ENCODE results near the gene ACTR3C.
"Not testable (repeated sequence)": the region's sequence is repeated elsewhere in the genome, so short reads cannot be mapped to it uniquely, and the experiment has no call there.

The ACTR3C gene

DNA sequence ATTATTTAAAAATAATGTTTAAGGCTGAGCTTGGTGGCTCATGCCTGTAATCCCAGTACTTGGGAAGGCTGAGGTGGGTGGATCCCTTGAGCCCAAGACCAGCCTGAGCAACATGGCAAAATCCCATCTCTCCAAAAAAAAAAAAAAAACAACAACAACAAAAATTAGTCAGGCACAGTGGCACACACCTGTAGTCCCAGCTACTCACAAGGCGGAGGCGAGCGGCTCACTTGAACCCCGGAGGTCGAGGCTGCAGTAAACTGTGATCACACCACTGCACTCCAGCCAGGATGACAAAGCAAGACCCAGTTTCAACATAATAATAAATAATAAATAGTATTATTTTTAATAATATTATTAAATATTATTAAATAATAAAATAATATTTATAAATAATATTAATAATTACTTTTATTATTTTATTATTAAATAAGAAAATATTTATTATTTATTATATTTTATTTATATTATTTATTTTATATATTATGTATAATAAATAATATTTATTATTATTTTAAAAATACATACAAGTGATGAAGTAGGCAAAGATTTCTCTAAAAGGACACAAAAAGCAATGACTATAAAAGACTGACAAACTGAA, 8.6 kb downstream of the ACTR3C start:
- FAIRE-seq, result no peak

DNA sequence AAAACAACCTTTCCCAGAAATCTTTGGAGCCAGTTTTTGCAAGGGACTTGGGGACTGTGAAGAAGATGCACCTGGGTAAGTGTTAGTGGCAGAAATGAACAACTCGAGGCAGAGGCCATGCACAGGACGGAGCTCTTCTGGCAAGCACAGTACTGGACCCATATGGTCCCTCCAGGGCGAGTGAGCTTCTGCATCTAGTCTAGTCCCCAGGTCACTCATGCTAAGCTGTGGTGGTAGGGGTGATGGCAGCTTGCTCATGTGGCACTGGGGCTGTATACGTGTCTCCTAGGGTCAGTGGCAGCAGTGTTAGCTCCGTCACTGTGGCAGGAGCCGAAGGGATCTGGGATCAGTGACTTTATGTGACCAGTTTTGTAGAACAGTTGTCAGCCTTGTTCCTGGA, 9.5 kb downstream of the ACTR3C start:
- FAIRE-seq, result no peak

More for the DNA sequence above, 8.6 kb downstream of the ACTR3C start:
- DNase-seq (ENCODE audit: low spot score), result no peak

DNA sequence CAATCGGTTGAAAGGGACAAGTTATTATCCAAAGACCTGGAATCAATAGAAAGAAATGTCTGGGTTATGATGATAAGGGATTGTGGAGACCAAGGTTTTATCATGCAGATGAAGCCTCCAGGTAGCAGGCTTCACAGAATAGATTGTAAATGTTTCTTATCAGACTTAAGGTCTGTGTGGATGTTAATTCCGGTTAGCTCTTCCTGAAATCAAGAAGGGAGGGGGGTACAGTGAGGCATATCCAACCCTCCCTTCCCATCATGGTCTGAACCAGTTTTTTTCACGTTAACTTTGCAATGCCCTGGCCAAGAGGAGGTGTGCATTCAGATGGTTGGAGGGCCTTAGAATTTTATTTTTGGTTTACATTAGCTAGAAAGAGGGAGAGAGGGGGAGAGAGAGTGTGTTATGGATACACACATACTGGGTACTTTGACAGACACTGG, 10.0 kb downstream of the ACTR3C start:
- FAIRE-seq (no peak), DNase-seq (ENCODE audit: low spot score) (no peak)

More for the DNA sequence above, 9.5 kb downstream of the ACTR3C start:
- no peak for DNase-seq (ENCODE audit: low spot score)

DNA sequence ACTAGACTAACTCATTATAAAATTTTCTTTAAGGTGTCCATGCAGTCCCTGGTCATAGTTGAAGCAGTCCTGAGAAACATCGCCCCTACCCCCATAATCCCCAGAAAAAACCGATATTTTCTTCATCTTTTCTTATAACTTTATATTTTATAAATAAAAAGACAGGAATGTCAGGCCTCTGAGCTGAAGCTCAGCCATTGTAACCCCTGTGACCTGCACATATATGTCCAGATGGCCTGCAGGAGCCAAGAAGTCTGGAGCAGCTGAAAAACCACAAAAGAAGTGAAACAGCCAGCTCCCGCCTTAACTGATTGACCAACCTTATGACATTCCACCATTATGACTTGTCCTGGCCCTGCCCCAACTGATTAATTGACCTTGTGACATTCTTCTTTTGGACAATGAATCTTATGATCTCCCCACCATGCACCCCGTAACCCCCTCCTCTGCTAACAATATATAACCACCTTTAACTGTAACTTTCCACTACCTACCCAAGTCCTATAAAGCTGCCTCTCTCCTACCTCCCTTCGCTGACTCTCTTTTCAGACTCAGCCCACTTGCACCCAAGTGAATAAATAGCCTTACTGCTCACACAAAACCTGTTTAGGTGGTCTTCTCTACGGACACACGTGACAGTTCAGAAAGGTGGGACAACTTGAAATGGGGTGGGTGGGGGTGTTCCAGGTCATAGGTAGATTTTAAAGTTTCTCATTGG, 10.5 kb downstream of the ACTR3C start:
- not testable (repeated sequence) for DNase-seq (ENCODE audit: low spot score); FAIRE-seq

DNA sequence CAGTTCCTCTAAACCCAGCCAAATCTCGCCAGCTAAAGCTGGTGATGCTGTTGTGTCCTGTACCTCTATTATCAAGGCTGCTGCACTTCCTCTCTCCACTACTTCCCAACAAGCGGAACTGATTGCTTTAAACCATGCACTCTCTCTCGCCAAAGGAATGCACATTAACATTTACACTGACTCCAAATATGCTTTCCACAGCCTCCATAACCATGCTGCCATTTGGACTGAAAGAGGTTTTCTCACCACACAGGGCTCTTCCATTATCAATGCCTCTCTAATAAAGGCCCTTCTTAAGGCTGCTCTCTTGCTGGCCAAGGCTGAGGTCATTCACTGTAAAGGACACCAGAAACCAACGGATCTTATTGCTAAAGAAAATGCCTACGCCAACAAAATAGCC, 11.6 kb downstream of the ACTR3C start:
- no peak for DNase-seq (ENCODE audit: low spot score)
- no peak for FAIRE-seq

DNA sequence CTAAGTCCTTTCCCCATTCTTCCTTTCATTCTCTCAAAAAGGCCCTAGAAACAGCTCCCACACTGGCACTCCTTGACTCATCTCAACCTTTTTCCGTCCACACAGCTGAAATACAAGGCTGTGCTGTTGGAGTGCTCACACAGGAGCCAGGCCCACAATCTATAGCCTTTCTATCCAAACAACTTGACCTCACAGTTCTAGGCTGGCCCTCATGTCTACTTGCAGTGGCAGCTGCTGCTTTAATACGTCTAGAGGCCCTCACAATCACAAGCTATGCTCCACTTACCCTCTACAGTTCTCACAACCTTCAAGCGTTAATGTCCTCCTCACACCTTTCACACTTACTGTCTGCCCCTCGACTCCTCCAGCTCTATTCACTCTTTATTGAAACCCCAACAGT, 12.2 kb downstream of the ACTR3C start:
- DNase-seq (ENCODE audit: low spot score) (no peak), FAIRE-seq (no peak)

DNA sequence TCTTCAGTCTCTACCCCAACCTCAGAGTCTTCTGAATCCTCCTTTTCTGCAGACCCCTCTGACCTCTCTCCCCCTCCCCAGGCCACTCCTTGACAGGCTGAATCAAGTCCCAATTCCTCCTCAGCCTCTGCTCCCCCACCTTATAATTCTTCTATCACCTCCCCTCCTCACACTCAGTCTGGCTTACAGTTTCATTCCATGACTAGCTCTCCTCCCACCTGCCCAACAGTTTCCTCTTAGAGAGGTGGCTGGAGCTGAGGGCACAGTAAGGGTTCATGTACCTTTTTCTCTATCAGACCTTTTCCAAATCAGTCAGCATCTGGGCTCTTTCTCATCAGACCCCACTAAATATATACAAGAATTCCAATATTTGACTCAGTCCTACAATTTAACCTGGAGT, 14.8 kb downstream of the ACTR3C start:
- no peak for DNase-seq (ENCODE audit: low spot score)
- FAIRE-seq, result no peak

DNA sequence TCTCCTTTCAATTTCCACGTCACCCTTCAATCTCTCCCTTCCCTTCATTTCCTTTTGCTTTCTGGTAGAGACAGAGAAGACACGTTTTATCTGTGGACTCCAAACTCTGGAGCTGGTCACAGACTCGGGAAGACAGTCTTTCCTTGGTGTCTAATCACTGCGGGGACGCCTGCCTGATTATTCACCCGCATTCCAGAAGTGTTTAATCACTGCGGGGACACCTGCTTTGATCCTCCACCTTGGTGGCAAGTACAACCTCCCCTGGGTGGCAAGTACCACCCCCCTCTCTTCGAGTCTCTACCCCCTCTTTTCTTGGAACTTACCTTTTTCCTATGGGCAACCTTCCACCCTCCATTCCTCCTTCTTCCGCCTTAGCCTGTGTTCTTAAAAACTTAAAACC, 15.4 kb downstream of the ACTR3C start:
- no peak for DNase-seq (ENCODE audit: low spot score)

DNA sequence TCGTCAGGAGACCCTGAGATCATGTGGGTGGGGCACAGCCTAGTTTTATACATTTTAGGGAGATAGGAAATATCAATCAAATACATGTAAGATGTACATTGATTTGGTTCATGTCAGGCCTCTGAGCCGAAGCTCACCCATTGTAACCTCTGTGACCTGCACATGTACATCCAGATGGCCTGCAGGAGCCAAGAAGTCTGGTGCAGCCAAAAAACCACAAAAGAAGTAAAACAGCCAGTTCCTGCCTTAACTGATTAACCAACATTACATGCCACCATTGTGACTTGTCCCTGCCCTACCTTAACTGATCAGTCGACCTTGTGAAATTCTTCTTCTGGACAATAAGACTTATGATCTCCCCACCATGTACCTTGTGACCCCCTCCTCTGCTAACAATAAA, 16.2 kb downstream of the ACTR3C start:
- no peak for FAIRE-seq
- no peak for DNase-seq (ENCODE audit: low spot score)

More for the DNA sequence above, 15.4 kb downstream of the ACTR3C start:
- FAIRE-seq, result no peak

DNA sequence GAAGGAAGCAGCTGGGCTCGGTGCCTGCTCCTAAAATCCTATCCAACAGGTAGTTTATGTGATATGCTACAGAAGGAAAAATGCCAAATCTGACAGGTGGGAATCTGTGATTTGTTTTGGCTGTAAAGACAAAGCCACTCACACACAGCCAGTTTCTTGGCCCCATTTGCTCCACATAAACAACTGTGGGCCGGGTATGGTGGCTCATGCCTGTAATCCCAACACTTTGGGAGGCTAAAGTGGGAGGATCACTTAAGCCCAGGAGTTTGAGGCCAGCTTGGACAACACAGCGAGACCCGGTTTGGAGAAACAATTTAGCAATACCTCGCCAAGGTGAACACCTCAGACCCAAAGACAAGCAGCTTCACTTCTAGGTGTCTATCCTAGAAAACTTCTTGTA, 17.0 kb downstream of the ACTR3C start:
- FAIRE-seq; DNase-seq (ENCODE audit: low spot score): not testable (repeated sequence)

DNA sequence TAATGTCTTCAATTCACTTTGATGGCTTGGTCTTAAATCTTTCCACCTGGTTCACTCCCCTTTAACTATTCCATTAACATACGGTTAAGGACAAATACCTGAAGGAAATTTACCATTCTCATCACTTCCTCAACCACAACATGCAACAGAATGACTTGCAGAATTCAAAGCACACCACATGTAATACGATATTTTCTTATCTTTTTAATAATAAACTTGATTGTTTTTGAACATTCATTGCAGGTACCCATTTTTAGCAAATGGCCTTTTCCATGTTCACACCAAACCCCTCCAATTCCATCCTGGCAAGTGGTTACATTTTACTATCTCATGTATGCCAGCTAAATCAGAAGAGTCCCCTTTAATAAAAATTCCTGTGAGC, 17.5 kb downstream of the ACTR3C start:
- not testable (repeated sequence) for DNase-seq (ENCODE audit: low spot score); FAIRE-seq

DNA sequence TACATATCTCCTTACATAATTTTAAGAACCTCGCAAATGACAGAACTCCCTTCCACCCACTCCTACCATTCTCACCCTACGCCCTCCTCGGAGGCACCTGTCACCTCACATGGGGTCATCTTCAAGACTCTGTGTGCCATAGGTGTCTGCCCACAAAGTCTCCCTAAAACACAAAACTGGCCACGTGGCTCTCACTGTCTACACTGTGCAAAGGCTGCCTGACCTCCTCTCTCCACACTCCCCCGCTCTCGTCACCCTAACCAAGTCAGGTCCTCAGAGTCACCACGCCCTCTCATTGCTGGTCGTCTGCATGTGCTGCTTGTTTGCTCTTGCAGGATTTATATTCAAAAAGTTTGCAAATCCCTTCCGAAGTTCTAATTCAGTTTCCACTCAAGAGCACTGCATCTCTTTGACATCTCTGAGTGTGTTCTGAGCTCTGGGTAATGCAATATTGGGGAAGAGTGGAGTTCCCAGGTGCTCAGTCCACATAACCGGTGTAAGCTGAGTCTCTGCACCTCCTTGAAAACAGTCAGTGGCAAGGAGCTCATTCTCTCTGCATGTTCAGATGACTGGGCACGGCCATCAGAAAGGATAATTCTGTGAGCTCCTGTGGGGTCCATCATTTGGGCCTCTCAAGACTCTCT, 18.0 kb downstream of the ACTR3C start:
- not testable (repeated sequence) for FAIRE-seq; DNase-seq (ENCODE audit: low spot score)

DNA sequence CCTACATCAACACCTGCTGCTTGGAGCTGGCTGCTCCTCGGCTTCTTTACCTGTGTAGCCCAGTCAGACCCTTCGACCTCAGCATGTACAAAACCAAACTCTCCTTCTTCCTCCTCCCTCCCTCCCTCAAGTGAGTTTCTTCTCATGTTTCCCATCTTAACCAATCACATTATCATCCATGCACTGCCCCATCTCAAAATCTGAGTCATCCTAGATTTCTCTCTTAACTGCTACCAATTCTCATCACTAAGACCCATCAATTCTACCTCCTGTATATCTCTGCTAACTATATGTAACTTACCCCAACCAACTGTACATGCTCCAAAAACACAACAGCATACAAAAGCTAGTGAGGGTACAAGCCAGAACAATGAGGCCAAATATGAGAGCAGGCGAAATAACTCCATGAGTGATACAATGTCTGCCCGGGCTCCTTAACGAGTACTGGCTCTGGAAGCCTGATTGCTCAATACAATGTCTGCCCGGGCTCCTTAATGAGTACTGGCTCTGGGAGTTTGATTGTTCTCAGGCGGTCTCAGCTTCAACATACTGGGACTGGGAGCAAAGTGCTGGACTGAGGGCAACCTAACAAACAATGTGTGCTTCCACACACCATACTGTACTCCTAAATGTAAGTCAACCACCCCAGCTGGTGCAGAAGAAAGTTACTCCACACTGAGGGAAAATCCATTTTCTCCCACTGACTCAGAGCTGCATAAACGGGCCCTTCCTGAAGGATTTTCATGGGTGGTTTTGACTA, 18.7 kb downstream of the ACTR3C start:
- not testable (repeated sequence) for FAIRE-seq; DNase-seq (ENCODE audit: low spot score)

DNA sequence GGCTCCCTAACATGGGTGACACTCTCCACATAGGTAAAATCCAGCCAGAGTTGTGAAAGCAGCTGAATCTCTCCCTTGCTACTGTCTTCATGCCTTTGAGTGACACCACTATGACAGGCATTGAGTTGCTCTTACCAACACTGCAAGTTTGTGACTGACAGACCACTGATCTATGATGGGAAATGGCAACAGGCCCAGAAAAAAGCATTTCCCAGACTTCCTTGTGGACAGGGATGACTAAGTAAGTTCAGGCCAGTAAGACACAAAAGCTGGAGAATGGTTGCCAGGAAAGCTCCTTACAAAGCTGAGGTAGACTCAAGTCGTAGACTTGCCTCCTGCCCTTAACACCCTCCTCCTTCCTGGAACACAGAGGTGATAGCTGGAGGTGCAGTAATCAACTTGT, 20.4 kb downstream of the ACTR3C start:
- not testable (repeated sequence) for DNase-seq (ENCODE audit: low spot score); FAIRE-seq

DNA sequence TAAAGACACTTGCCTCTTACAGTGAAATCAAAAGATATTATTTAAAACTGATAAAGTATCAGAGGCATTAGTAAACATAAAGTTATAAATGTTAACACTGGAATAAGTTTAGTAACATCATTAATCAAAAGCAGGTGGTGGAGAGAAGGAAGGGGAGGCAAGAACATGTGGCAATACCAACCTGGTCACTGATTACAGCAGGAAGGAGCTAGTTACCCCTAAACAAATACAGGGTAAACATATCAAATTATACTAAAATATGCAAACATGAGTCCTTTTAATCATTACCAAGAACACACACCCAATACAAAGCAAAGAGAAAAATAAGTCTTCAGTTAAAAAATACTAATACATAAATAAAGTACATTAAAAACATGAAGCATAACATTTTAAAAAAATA, 25.4 kb downstream of the ACTR3C start:
- not testable (repeated sequence) for FAIRE-seq; DNase-seq (ENCODE audit: low spot score)

DNA sequence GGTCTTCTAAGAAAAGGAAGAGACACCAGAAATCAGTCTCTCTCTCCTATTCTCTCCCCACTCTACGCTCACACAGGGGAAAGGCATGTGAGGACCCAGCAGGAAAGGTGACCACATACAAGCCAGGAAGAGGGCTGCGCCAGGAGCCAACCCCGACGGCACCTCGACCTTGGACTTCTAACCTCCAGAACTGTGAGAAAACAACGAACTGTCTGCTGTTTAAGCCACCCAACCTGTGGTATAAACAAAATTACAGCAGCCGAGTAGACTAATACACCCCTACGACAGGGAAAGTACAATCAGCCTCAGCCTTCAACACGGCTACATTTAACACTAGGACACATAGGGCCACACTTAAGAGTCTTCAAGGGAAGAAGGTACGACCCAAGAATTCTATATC, 26.5 kb downstream of the ACTR3C start:
- not testable (repeated sequence) for FAIRE-seq; DNase-seq (ENCODE audit: low spot score)

DNA sequence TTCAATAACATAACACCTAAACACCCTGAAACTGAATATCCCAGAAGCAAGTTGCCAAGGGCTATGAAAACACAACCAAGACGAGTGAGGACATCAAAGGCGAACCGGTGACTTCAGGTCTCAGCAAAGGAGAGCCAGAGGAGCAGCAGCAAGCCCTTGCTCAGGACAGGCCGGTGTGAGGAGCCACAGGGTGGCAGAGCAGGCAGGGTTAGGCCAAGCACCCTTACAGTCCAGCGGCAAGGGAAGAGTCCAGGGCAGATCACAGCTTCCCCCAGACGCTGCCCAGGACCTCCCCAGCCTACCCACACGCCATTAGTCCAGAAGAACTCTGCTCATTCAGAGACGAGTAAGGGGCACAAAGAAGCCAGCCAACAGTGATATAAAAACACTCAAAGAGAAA, 27.7 kb downstream of the ACTR3C start:
- not testable (repeated sequence) for FAIRE-seq; DNase-seq (ENCODE audit: low spot score)

DNA sequence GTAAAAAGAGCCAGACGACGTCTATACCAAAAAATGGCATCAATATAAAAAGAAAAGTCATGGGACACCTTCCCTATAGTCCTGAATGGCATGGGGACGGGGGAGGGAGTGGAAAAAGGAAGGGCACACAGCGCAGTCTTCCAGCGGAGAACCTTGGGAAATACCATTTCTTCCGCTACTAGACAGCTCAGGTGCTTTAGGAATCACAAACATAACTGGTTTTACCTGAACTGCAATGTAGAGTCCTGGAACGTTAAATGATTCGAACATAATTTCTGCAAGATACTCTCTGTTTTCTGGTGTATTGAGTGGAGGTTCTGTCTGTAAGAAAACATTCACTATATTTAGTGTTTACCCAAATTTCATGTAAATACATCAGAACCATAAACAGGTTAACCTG, 28.3 kb downstream of the ACTR3C start:
- FAIRE-seq; DNase-seq (ENCODE audit: low spot score): not testable (repeated sequence)

DNA sequence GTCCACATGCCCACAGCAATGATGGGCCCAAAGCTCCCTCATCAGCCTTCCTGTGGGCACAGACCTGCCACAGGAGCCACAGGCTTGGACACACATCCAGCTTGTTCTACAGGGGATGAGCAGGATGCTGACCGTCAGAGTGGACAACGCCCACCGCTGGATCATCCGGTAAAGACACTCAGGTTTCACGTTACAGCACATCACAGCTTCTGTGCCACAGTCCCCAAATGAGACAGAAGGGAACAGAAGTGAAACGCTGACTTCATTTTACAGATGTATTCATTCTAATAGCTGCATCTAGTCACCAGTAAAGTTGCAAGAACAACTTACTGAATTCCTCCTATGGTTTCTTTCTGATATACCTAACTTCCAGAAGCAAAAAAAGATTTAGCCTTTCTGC, 33.0 kb downstream of the ACTR3C start:
- FAIRE-seq; DNase-seq (ENCODE audit: low spot score): not testable (repeated sequence)

DNA sequence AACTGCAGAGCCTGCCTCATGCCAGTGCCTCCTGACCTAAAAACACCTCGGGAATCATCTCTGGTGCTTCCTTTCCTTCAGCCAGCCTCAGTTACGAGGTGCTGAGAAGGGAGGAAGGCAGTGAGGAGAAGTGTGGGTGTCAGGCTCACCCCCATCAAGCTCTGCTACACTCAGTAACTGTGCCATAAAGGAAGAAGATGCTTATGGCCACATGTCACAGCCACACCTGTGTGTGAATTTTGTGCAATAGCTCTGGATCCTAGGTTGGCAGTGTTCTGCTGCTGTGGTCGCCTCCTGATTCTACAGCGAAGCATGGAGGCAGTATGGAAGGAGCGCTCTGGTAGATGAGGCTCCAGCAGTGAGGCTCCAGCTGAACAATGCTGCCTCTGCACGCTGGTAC, 34.5 kb downstream of the ACTR3C start:
- not testable (repeated sequence) for DNase-seq (ENCODE audit: low spot score); FAIRE-seq

DNA sequence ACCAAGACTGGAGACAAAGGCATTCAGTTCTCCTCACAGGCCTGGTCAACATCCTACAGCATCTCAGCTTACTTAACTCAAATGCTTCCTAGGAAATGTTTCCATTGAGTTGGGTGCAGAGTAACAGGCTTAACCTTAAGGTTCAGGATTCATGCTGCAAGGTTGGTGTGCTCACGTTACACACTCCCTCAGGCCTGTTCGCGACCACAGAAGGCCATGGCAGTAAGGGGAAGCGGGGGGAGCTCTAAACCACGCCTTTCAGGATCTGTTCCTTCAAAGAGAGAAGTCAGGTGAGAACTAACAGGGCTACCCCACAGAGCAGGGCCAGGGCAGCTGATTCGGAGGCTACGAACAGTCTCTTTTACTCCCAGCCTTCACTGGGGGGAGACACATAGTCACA, 35.5 kb downstream of the ACTR3C start:
- DNase-seq (ENCODE audit: low spot score); FAIRE-seq: not testable (repeated sequence)

Data from urothelium cell line (cell line).